Adipose tissue (tissue), 3 donors: ENCODE data around the gene ZNF710. TPM values are rescaled to one million over a fixed set of nuclear protein-coding genes. Genes with fewer than 3 reads are reported as not detected.

Source experiments
- H3K27ac ChIP-seq: one replicate; pipeline ENCODE4 v1.5.1; 2013; ENCODE audit warnings: low read depth, low read length
- WGBS, 3 donors: extraction: QIAGEN DNeasy Blood & Tissue Kit; methylation state at CpG; one replicate each; pipeline ENCODE4 v1.1.7; 2013; 5-methylcytosine and 5-hydroxymethylcytosine counted together
- polyA plus RNA-seq, 3 donors: library from polyadenylated mRNA; stranded (reverse); fragments of 200-250 nt; gene quantifications; one replicate each; pipeline ENCODE4 v1.2.3, GENCODE V29; 2013
- donor health status: healthy with polysubstance abuse.
- donor health status: Bipolar disorder and iron deficiency.
- donor health status: healthy.

The ZNF710 gene
- polyA plus RNA-seq, 3 donors, result 4.5 to 75.8 (median 4.9) TPM

GRCh38 chr15:90031231-90031791, 30.2 kb downstream of the ZNF710 start:
- no peak overlapping the region for H3K27ac ChIP-seq
- WGBS, 3 donors, result 28 to 50% (median 32%) methylated on average over 8 of the region's 8 CpGs

- H3K27ac ChIP-seq, result no peak overlapping the region
- WGBS, 3 donors, result 70 to 88% (median 87%) methylated on average over 5 of the region's 5 CpGs
These were observed 31.9 kb downstream of the ZNF710 start for GRCh38 chr15:90033006-90033405.

GRCh38 chr15:90033448-90033847, 32.3 kb downstream of the ZNF710 start:
- WGBS, 3 donors, result 58 to 72% (median 64%) methylated on average over 6 of the region's 6 CpGs
- H3K27ac ChIP-seq, result no peak overlapping the region

GRCh38 chr15:90035095-90035839, 34.1 kb downstream of the ZNF710 start:
- H3K27ac ChIP-seq, result peak overlapping the region; percentile 63
- WGBS, 3 donors, result 51 to 60% (median 57%) methylated on average over 19 of the region's 19 CpGs

- no peak overlapping the region for H3K27ac ChIP-seq
- WGBS, 3 donors, result 56 to 82% (median 58%) methylated on average over 10 of the region's 10 CpGs
These were observed 34.7 kb downstream of the ZNF710 start for GRCh38 chr15:90035840-90036230.

GRCh38 chr15:90036343-90036742, 35.2 kb downstream of the ZNF710 start:
- WGBS, 3 donors, result 64 to 80% (median 75%) methylated on average over 9 of the region's 9 CpGs
- H3K27ac ChIP-seq, result no peak overlapping the region

- WGBS, 3 donors, result 58 to 82% (median 72%) methylated on average over 11 of the region's 11 CpGs
These were observed 35.8 kb downstream of the ZNF710 start for GRCh38 chr15:90036806-90037510.

GRCh38 chr15:90037511-90037860, 36.4 kb downstream of the ZNF710 start:
- no peak overlapping the region for H3K27ac ChIP-seq
- WGBS, 3 donors, result 78 to 86% (median 85%) methylated on average over 5 of the region's 5 CpGs

More at GRCh38 chr15:90036806-90037510, 35.8 kb downstream of the ZNF710 start:
- H3K27ac ChIP-seq, result no peak overlapping the region

GRCh38 chr15:90037961-90038631, 37.0 kb downstream of the ZNF710 start:
- 62 to 73% (median 68%) methylated on average over 14 of the region's 14 CpGs for WGBS, 3 donors
- no peak overlapping the region for H3K27ac ChIP-seq

- 48 to 62% (median 49%) methylated on average over 3 of the region's 3 CpGs for WGBS, 3 donors
- H3K27ac ChIP-seq, result no peak overlapping the region
These were observed 37.5 kb downstream of the ZNF710 start for GRCh38 chr15:90038632-90039095.

- H3K27ac ChIP-seq, result no peak overlapping the region
- 66 to 72% (median 69%) methylated on average over 5 of the region's 5 CpGs for whole genome bisulfite sequencing, 3 donors
These were observed 38.9 kb downstream of the ZNF710 start for GRCh38 chr15:90039996-90040395.

- WGBS, 3 donors, result 57 to 59% (median 58%) methylated on average over 6 of the region's 6 CpGs
- no peak overlapping the region for H3K27ac ChIP-seq
These were observed 39.5 kb downstream of the ZNF710 start for GRCh38 chr15:90040618-90041017.

- H3K27ac ChIP-seq, result no peak overlapping the region
- WGBS, 3 donors, result 91 to 95% (median 93%) methylated on average over 12 of the region's 12 CpGs
These were observed 41.2 kb downstream of the ZNF710 start for GRCh38 chr15:90042356-90042755.

GRCh38 chr15:90042766-90043529, 41.8 kb downstream of the ZNF710 start:
- H3K27ac ChIP-seq, result no peak overlapping the region
- WGBS, 3 donors, result 82 to 89% (median 84%) methylated on average over 27 of the region's 27 CpGs

- WGBS, 3 donors, result 86 to 95% (median 90%) methylated on average over 5 of the region's 5 CpGs
- no peak overlapping the region for H3K27ac ChIP-seq
These were observed 42.4 kb downstream of the ZNF710 start for GRCh38 chr15:90043530-90044010.

- no peak overlapping the region for H3K27ac ChIP-seq
- WGBS, 3 donors, result 77 to 88% (median 86%) methylated on average over 14 of the region's 14 CpGs
These were observed 43.1 kb downstream of the ZNF710 start for GRCh38 chr15:90044191-90044590.

GRCh38 chr15:90044916-90045371, 43.8 kb downstream of the ZNF710 start:
- WGBS, 3 donors, result 92 to 97% (median 94%) methylated on average over 4 of the region's 4 CpGs
- H3K27ac ChIP-seq, result no peak overlapping the region

GRCh38 chr15:90046289-90046688, 45.2 kb downstream of the ZNF710 start:
- H3K27ac ChIP-seq, result no peak overlapping the region
- WGBS, 3 donors, result 75 to 86% (median 83%) methylated on average over 7 of the region's 7 CpGs
